Adipocyte (in vitro differentiated cells): ENCODE results near the gene BCL11A.

ENCODE experiments used
- DNase-seq: peaks from one replicate; pipeline ENCODE4 v3.0.0-alpha.2; 2015; ENCODE audit warnings: low read depth
- H3K27me3 ChIP-seq: replicated peaks from 2 replicates; pipeline ENCODE4 v1.7.0; 2013; ENCODE audit warnings: mild to moderate bottlenecking, low read length, moderate library complexity; ENCODE audit not compliant: control insufficient read depth, insufficient read depth
- H3K36me3 ChIP-seq: 2 replicates; pipeline ENCODE4 v1.7.0; 2013; ENCODE audit warnings: low read length, mild to moderate bottlenecking, moderate library complexity; ENCODE audit not compliant: control insufficient read depth, insufficient read depth, severe bottlenecking
- H3K4me1 ChIP-seq: 2 replicates; pipeline ENCODE4 v1.7.0; 2013; ENCODE audit warnings: mild to moderate bottlenecking, low read length, moderate library complexity; ENCODE audit not compliant: control insufficient read depth, insufficient read depth
- H3K4me3 ChIP-seq: 2 replicates; pipeline ENCODE4 v1.7.0; 2013; ENCODE audit warnings: mild to moderate bottlenecking, low read length, moderate library complexity
- H3K9ac ChIP-seq: 2 replicates; pipeline ENCODE4 v1.7.0; 2013; ENCODE audit warnings: mild to moderate bottlenecking, low read length, moderate library complexity
- H3K9me3 ChIP-seq: 2 replicates; pipeline ENCODE4 v1.7.0; 2013; ENCODE audit warnings: mild to moderate bottlenecking, low read length, moderate library complexity; ENCODE audit not compliant: control insufficient read depth

Gene BCL11A

GRCh38 chr2:60521626-60522025 lies 31.8 kb downstream of the BCL11A start:
- peaks cover 3% of the 10 kb centered on the region for H3K4me1 ChIP-seq
- DNase-seq: no peak
- no peak overlapping the region for H3K9ac ChIP-seq
- no peaks in the 10 kb centered on the region for H3K36me3 ChIP-seq
- H3K27me3 ChIP-seq: no peaks in the 10 kb centered on the region
- no peaks in the 10 kb centered on the region for H3K9me3 ChIP-seq
- H3K4me3 ChIP-seq: no peak overlapping the region

- no peaks in the 10 kb centered on the region for H3K9me3 ChIP-seq
- H3K9ac ChIP-seq: no peak overlapping the region
- no peak overlapping the region for H3K4me3 ChIP-seq
- no peak for DNase-seq
- H3K4me1 ChIP-seq: peaks cover 7% of the 10 kb centered on the region
- H3K27me3 ChIP-seq: no peaks in the 10 kb centered on the region
- H3K36me3 ChIP-seq: no peaks in the 10 kb centered on the region
Observed at GRCh38 chr2:60520917-60521539, 32.4 kb downstream of the BCL11A start.

- peaks cover 9% of the 10 kb centered on the region for H3K4me1 ChIP-seq
- no peaks in the 10 kb centered on the region for H3K27me3 ChIP-seq
- H3K9me3 ChIP-seq: no peaks in the 10 kb centered on the region
- H3K4me3 ChIP-seq: no peak overlapping the region
- no peaks in the 10 kb centered on the region for H3K36me3 ChIP-seq
- no peak for DNase-seq
- H3K9ac ChIP-seq: no peak overlapping the region
Observed at GRCh38 chr2:60520151-60520876, 33.1 kb downstream of the BCL11A start.

GRCh38 chr2:60519231-60519863 lies 34.1 kb downstream of the BCL11A start:
- no peaks in the 10 kb centered on the region for H3K9me3 ChIP-seq
- DNase-seq: no peak

GRCh38 chr2:60518567-60518966 lies 34.9 kb downstream of the BCL11A start:
- Histone ChIP-seq H3K36me3 (no peaks in the 10 kb centered on the region), H3K27me3 (no peaks in the 10 kb centered on the region), H3K9me3 (no peaks in the 10 kb centered on the region), H3K4me1 (peaks cover 9% of the 10 kb centered on the region), H3K4me3 (no peak overlapping the region), H3K9ac (no peak overlapping the region)
- DNase-seq: no peak

More at GRCh38 chr2:60519231-60519863, 34.1 kb downstream of the BCL11A start:
- Histone ChIP-seq H3K36me3 (no peaks in the 10 kb centered on the region), H3K4me1 (peaks cover 9% of the 10 kb centered on the region), H3K27me3 (no peaks in the 10 kb centered on the region), H3K4me3 (no peak overlapping the region), H3K9ac (no peak overlapping the region)

GRCh38 chr2:60517446-60517845 lies 36.0 kb downstream of the BCL11A start:
- Histone ChIP-seq H3K36me3 (no peaks in the 10 kb centered on the region), H3K4me3 (no peak overlapping the region), H3K9me3 (no peaks in the 10 kb centered on the region), H3K9ac (no peak overlapping the region), H3K27me3 (peaks cover 4% of the 10 kb centered on the region), H3K4me1 (peaks cover 9% of the 10 kb centered on the region)
- DNase-seq: no peak

GRCh38 chr2:60516826-60517225 lies 36.6 kb downstream of the BCL11A start:
- no peaks in the 10 kb centered on the region for H3K9me3 ChIP-seq
- H3K9ac ChIP-seq: no peak overlapping the region
- H3K27me3 ChIP-seq: peaks cover 7% of the 10 kb centered on the region
- H3K4me3 ChIP-seq: peak overlapping the region; percentile 72
- H3K4me1 ChIP-seq: peaks cover 9% of the 10 kb centered on the region
- no peak for DNase-seq
- H3K36me3 ChIP-seq: no peaks in the 10 kb centered on the region

- peaks cover 10% of the 10 kb centered on the region for H3K27me3 ChIP-seq
- peak overlapping the region; percentile 72 for H3K4me3 ChIP-seq
- no peaks in the 10 kb centered on the region for H3K9me3 ChIP-seq
- DNase-seq: peak; percentile 82
- no peak overlapping the region for H3K9ac ChIP-seq
- no peaks in the 10 kb centered on the region for H3K36me3 ChIP-seq
- peaks cover 9% of the 10 kb centered on the region for H3K4me1 ChIP-seq
Observed at GRCh38 chr2:60516383-60516811, 37.1 kb downstream of the BCL11A start.

GRCh38 chr2:60515721-60516226 lies 37.7 kb downstream of the BCL11A start:
- Histone ChIP-seq H3K9me3 (no peaks in the 10 kb centered on the region), H3K4me1 (peaks cover 9% of the 10 kb centered on the region), H3K4me3 (peak overlapping the region; percentile 72), H3K27me3 (peaks cover 17% of the 10 kb centered on the region), H3K9ac (no peak overlapping the region), H3K36me3 (no peaks in the 10 kb centered on the region)
- peak; percentile 73 for DNase-seq

GRCh38 chr2:60513996-60514395 lies 39.5 kb downstream of the BCL11A start:
- Histone ChIP-seq H3K27me3 (peaks cover 29% of the 10 kb centered on the region), H3K9ac (no peak overlapping the region), H3K36me3 (no peaks in the 10 kb centered on the region), H3K9me3 (no peaks in the 10 kb centered on the region), H3K4me1 (peaks cover 9% of the 10 kb centered on the region), H3K4me3 (no peak overlapping the region)
- no peak for DNase-seq

- Histone ChIP-seq H3K4me3 (no peak overlapping the region), H3K9ac (no peak overlapping the region), H3K36me3 (no peaks in the 10 kb centered on the region), H3K27me3 (peaks cover 29% of the 10 kb centered on the region), H3K9me3 (no peaks in the 10 kb centered on the region), H3K4me1 (peaks cover 9% of the 10 kb centered on the region)
- DNase-seq: no peak
Observed at GRCh38 chr2:60513191-60513590, 40.3 kb downstream of the BCL11A start.
